ENCODE results near the gene OTUB2.

GRCh38 chr14:94079891-94080620 is 53.9 kb downstream of the OTUB2 start:
- no peak for TF ChIP-seq YY1 (IDR thresholded peaks at IDR 0.05)
- TF ChIP-seq JUND (IDR thresholded peaks at IDR 0.05), result no peak
- TF ChIP-seq TAF1 (conservative IDR thresholded peaks at IDR 0.05), result no peak
- no peak for TF ChIP-seq CTCF (IDR thresholded peaks at IDR 0.05; ENCODE audit: low read depth, low read length, missing input control)
